Measurements from ENCODE around the gene SEPTIN12.

- TF ChIP-seq POLR2A (IDR thresholded peaks at IDR 0.05) (no peak), CTCF (IDR thresholded peaks at IDR 0.05) (no peak), POLR2AphosphoS5 (IDR thresholded peaks at IDR 0.05) (no peak)
These were observed 10.3 kb upstream of the SEPTIN12 start for GRCh38 chr16:4798456-4798855.

Measured in upper lobe of left lung (tissue), 4 donors.